Measurements from ENCODE around the gene CACNA1S. TPM values are rescaled to one million over a fixed set of nuclear protein-coding genes. Genes with fewer than 3 reads are reported as not detected.

CACNA1S gene
- polyA plus RNA-seq, 3 donors, result 0.39 to 0.50 (median 0.44) TPM

DNA sequence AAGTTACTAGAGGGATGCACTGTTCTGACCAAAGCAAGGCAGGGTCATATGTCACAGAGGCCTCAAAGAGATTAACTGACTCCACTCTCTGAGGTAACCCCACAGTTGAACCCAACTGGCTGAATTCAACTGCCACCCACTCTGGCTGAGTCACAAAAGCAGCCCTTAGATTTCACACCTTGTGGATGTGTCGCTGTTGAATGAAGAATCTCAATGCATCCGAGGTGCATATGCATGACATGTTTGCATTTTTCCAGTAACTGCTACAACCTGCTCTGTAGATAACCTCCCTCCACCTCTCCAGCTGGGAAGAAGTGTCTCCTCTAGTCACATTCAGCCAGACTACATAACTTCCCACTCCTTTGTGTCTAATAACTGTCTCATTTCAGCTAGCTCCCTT is 60.8 kb downstream of the CACNA1S start:
- no peak for DNase-seq (ENCODE audit: extremely low read depth in 1 of 11, low read depth in 9 of 11, low spot score in 4 of 11)

DNA sequence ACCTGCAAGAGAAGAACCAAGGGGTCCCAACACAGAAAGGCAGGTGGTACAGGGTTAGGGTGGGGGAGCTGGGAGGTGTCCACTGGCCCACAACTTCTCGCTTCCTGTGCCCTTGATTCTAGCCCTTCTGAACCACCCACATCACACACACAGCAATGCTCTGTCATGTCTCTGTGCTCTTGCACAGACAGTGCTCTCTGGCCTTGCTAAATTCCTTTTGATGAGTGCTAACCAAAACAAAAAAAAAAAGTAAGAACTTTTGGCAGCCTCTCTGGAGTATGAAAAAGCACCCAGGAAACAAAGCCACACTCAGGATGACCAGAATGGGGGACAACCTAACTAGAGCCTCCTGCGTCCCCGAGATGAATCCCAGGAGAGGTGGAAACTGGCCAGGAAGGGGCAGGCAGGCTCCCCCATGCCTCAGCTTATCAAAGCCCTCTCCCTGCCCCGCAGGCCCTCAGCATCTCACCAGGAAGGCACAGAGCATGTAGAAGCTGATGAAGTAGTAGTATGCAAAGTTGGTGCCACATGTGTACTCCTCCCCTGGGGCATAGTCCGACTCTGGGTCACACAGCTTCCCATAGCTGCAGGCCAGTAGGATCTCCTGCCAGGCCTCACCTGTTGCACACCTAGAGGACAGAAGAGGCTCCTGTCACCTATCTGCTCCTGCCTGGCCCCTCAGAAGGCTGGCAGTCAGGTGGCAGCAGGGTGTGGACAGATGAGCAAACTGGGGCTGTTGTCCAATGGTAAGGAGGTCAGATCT is 61.5 kb downstream of the CACNA1S start:
- DNase-seq (ENCODE audit: extremely low read depth in 1 of 11, low read depth in 9 of 11, low spot score in 4 of 11), result no peak

DNA sequence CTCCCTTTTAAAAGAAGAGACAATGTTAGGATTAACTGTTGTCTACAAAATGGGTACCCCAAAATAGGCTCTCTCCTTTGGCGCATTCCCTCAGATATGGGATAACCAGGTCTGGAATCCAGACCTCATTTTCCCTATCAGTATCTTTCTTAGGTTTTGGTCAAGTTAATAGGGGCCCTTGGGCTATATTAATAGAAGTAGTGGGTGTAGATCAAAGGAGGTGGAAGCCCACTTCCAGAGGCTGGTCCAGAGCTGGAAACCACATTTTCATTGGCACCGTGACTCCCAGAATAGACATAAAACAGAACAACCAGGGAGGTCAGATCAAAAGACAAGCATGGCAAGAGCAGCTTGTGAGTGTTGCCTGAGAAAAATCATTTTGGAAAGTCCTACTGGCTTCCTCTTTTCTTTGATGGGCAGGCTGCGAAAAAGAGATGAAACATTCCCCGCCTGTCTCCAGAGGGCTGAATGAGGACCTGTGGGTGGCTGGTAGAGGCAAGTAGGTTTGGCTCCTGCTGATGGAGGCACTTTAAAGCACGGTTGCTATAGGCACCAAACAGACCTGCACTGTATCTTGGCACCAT is 62.9 kb downstream of the CACNA1S start:
- DNase-seq (ENCODE audit: extremely low read depth in 1 of 11, low read depth in 9 of 11, low spot score in 4 of 11), result no peak

DNA sequence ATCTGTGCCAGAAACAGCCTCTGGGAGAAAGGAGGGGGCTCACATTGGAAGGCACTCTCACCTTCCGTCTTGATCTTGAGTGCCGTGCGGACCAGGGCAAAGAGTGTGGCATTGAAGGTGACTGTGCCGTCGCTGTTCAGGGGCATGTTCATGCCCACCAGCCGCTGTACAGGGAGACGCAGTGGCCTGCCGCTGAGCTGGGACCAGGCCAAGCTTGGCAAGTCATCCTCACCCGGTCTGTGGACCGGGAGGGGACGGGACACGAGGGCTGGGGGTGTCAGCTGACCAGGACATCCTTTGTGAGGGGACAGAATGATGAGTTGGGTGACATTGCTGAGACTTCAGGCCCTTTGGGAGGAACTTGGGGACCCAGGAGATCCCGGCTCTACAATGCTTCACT is 63.7 kb downstream of the CACNA1S start:
- no peak for DNase-seq (ENCODE audit: extremely low read depth in 1 of 11, low read depth in 9 of 11, low spot score in 4 of 11)

DNA sequence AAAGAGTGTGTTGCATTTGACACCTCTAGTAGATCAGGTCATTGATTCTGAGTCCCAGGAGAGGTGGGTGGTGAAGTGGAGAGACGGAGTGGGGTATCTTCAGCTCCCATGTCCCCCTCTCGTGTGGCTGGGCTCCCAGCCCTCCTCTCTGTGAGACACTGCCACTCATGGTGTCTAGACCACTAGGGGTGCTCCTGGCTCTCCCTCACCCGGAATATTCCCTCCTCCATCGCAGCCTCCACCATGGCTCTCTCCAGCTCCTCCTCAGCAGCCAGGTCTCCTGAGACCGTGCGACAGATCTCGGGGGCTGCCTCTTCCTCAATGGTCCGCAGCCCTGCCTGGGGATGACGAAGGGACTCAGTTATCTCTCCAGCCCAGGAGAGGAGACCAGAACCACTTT is 68.1 kb downstream of the CACNA1S start:
- no peak for DNase-seq (ENCODE audit: extremely low read depth in 1 of 11, low read depth in 9 of 11, low spot score in 4 of 11)

DNA sequence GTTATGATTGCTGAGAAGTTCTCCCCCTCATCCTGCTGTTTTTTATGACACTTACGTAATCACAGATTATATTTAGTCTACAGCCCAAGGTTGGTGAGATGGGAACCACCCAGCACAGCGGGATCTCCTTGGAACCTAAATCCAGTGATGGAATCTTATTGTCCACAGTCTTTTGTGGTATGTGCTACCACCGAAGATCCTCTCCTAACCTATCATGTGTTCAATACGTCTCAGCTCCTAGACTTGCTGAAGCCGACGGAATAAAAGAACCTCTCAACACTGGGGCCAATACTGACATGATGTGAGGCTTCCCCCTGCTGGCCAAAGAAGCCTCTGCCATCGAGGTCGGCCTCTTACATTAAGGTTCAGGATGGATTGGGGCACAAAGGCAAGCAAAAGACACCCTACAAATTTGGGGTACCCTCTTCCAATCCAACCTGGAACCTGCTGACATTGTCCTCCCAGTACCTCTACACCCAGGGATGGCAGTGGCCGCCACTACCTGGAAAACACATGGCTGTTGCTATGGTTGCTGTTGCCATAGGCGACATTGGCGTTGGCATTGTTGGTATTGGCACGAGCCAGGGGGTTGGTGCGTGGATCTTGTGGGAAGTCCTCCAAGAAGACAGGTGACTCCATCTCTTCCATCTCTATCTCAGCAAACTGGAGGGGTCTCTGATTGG is 69.3 kb downstream of the CACNA1S start:
- DNase-seq (ENCODE audit: extremely low read depth in 1 of 11, low read depth in 9 of 11, low spot score in 4 of 11), result peak in 10 of 11 donors; percentile 41 to 71 (median 56)

DNA sequence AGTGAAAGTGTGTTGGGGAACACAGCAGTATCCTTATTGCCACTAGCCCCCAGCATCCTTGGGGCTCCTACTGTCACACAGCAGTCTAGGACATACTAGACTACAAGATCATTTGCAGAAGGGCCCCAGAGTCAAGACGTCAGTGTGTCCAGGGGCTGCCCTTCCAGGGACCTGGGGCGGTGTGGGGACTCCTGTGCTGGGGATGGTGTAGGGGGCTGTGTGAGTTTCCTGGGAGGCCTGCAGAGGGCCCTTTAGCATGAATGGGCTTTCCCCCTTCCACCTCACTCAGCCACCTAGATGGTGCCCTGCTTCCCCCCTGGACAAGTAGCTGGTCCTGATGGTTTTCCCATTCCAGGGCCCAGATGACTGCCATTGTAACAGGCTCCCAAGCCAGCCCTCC is 71.2 kb downstream of the CACNA1S start:
- DNase-seq (ENCODE audit: extremely low read depth in 1 of 11, low read depth in 9 of 11, low spot score in 4 of 11), result no peak

DNA sequence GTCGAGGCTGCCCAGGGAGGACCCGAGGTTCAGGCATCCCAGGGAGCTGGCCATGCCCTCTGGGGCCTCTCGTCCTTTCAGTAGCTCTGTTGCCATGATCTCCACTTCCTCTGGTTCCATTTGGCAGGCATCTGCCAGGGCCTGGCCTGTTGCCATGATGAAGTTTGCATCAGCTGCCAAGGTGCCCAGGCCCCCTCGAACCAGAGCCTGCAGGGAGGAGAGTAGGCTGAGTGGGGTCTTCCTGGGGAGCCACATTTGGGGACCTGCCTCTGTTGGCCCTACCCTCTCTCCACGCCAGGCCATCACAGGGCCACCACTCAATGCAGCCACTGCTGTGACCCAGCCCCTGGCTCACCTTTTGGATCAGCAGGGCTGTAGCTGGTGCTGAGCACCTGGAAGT is 72.3 kb downstream of the CACNA1S start:
- DNase-seq (ENCODE audit: extremely low read depth in 1 of 11, low read depth in 9 of 11, low spot score in 4 of 11), result no peak

DNA sequence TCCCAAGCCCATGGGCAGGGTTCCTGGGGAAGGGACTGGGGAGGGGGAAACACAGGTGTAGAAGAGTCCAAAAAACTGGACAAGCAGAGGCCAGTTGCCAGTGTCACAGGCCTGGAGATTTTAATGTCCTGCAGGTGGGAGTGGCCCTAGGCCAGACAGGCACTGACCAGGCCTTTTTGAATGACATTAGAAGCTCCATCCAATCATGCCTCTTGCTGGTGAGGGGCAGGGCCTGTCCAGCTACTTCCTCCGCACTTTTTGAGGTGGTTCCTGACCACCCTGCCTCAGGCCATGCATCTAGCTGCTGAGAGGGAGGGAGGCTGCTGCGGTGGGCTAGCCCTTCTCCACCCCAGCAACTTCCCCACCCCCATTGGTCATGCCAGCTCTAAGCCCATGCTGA is 72.8 kb downstream of the CACNA1S start:
- no peak for DNase-seq (ENCODE audit: extremely low read depth in 1 of 11, low read depth in 9 of 11, low spot score in 4 of 11)

DNA sequence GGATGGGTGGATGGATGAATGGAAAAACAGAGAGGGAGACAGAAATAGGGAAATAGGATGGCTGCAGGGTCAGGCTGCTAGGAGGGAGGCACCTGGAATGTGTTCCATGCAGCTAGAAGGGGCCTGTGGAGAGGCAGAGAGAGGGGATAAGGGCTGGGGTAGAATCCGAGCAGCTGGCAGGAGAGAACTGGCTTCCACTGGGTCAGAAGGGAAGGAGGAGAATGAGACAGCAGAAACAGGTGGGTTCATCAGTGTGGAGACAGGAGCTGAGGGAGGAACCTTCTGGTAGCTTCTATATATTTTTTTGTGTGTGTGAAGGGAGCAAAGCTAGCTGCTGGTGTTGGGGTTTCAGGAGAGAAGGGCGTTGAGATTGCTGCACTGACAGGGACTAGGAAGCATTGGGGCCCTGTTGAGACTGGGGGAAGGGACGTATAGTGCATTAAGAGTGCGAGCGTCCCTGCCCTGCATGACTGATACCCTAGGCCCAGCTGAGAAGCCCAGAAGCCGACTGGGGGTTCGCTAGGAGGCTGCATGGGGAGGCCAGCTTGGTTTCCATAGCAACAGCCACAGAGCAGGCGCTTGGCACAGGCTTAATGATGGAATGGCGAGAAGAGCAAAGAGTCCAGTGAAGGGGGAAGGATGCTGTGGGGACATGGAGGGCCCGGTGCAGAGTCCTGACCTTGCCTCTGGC is 73.9 kb downstream of the CACNA1S start:
- DNase-seq (ENCODE audit: extremely low read depth in 1 of 11, low read depth in 9 of 11, low spot score in 4 of 11), result no peak

DNA sequence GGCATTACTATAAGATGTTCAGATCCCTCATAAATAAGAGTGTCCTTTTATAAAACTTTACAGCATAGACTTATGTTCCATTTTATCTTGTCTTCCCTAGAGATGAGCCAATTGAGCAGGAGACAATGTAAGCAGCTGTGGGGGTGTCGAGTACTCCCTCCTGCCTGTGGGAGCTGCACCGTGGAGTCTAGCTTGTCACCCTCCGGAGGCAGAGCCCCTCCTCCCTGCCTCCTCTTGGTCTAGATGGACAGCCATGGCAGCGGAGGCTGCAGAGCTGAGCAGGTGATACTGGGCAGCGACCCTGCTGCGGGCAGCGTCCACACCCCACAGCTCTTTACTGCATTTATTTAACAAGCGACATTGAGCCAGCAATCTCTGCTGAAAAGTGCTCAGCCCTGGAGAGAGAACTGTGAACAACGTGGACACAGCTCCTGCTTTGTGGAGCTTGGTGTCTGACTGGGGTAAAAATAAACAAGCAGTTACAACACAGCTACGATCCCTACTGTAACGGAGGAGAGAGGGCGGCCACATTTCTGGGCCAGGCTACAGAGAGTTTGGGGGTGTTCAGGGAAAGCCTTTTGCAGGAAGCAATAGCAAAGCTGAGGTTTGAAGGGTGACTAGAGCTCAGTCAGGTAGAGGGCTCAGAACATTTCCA is 75.9 kb downstream of the CACNA1S start:
- DNase-seq (ENCODE audit: extremely low read depth in 1 of 11, low read depth in 9 of 11, low spot score in 4 of 11), result no peak

DNA sequence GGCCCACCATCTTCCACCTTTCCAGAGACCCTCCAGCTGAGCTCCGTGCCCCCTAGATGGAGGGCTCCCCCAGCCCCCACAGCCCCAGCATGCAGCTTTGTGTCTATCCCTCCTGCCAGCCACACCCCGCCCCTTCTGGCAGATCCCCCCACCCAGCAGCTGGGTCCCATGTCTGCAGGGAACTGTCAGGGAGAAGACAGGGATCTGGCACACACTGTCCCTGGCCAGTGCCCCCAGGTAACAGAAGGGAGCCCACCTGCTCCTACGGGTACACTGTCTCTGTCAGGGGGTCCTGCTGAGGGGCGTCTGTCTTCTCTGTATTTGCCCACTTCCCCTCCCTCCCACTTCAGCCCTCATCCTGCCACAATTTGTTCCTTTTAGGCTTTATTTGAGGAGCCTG is 77.6 kb downstream of the CACNA1S start:
- DNase-seq (ENCODE audit: extremely low read depth in 1 of 11, low read depth in 9 of 11, low spot score in 4 of 11), result no peak

DNA sequence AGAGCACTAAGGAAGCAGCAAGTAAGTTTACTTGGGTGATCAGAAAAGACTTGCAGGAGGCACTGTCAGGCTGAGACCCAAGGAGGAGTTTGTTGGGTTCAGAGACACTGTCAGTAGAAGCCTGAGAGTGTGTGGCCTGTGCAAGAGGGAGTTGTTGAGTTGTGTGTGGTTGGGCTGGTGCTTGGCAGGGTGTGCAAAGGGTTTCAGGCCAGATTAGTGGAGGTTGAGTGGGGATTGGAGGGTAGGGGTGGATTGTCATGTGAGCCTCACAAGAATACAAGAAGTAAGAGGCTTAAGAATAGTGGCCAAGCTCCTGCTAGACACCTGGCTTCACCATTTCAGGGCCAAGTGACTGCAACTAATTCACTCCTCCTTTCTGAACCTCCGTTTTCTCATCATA is 79.8 kb downstream of the CACNA1S start:
- DNase-seq (ENCODE audit: extremely low read depth in 1 of 11, low read depth in 9 of 11, low spot score in 4 of 11), result no peak

DNA sequence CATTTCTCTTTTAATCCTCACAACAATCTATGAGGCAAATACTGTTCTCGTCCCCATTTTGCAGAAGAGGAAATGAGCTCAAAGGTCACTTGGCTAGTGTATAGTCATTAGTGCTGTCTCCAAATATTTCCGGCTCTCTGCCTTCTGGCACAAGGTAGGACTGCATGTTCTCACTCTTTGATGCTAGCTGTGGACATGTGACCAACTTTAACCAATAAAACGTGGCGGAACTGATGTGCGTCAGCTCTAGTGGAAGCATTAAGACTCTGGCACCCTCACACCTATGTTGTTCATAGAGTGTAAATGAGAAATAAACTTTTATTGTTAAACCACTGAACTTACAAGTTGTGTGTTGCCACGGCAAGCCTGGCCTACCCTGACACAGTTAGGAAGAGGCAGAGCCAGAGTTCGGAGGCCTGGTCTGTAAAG is 83.8 kb downstream of the CACNA1S start:
- no peak for DNase-seq (ENCODE audit: extremely low read depth in 1 of 11, low read depth in 9 of 11, low spot score in 4 of 11)

DNA sequence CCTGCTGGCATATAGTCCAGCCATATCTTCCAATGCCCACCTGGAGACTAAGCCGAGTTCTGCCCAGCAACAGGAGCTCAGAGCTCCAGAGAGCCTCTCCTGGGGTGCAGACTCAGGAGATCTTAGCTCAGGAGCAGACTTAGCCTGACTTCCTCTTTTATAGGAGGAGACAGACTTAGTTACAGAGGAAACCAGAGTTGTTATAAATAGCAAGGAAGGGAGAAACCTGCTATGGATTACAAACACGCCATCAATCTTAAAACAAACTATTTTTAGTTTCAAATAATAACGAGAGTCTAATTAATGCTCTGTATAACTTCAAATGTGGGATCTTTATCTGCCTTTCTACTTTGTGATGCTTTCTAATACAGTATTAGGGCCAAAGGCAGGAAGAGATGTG is 85.4 kb downstream of the CACNA1S start:
- no peak for DNase-seq (ENCODE audit: extremely low read depth in 1 of 11, low read depth in 9 of 11, low spot score in 4 of 11)

DNA sequence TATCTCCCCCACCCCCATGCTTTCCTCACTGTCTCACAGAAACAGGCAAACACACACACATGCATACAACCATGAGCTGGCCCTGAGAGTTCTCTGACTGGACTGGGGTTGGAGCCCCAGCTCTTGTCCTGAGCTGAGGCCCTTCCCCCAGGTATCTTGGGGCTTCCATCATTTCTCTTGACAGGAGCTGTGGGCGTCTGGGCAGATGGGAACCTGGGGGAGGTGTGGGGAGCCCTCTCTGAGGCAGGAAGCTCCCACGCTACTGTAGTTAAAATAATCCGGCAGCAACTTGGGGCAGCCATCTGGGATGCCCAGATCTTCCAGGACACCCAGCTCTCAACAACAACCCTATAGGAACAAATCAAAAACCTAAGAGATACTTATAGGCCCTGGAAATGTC is 86.0 kb downstream of the CACNA1S start:
- no peak for DNase-seq (ENCODE audit: extremely low read depth in 1 of 11, low read depth in 9 of 11, low spot score in 4 of 11)

DNA sequence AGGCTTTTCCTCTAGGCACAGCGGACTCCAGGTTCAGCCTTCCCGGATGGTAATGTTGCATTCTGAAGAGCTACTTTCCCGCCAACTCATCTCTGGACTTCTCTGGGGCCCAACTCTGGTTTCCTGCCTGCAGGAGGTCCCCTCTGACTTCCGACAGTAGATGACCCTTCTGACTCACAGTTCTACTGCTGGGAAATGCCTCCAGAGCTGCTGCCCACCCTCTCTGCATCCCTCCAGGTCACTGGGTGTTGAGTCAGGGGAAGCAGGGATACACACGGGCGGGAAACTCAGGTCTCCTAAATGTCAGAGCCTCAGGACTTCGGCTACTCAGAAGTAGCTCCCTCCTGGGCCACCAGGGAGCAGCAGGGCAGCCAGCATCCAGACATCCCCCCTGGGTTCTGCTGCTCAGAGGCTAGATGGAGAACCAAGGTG is 86.6 kb downstream of the CACNA1S start:
- DNase-seq (ENCODE audit: extremely low read depth in 1 of 11, low read depth in 9 of 11, low spot score in 4 of 11), result no peak

DNA sequence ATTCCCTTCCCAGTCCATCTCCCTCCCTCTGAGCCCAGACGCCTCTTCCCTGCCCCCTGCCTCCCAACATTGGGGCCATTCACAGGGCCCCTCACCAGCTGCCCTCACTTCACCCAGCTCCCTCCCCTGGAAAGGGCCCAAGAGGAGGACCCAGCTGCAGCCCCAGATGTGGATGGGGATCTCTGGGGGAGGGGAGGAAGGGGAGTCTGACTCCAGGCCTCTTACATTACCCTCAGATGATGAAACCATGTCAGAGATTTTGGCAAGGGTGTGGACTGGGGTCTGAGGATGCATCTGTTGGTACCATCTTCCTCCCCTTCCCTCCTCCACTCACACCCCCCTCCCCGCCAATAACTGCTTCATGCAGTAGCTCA is 87.6 kb downstream of the CACNA1S start:
- no peak for DNase-seq (ENCODE audit: extremely low read depth in 1 of 11, low read depth in 9 of 11, low spot score in 4 of 11)

DNA sequence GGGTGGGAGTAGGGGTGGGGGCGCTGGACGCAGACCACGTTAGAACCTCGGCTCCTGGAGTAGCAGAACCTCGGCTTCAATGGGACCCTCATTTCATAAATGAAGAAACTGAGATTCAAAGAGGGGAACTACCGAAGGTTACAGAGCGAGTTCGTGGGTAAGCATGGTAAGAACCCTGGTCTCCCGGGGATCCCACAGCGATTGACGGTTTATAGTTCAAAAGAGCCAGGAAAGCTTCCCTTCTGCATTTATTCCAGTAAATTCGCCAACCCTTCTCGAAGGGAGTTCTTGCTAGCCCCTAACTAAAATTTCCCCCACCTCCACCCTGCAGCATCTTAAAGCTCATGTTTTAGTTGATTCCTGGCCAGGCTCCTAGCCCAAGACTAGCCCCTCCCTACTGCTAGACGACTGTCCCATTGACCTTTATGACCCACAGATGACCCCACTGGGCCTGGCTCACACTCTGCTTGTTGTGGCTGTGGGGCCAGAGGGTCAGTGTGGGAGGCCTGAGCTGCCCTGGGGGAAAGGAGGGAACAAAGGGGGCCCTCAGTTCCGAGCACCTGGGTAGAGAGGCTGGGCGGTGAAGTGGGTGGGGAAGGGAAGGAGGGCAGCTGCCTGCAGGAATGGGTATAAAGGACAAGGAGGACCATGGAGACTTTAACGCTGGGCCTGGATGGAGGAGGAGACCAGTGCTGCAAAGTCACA is 88.2 kb downstream of the CACNA1S start:
- no peak for DNase-seq (ENCODE audit: extremely low read depth in 1 of 11, low read depth in 9 of 11, low spot score in 4 of 11)
